HK-2 (cell line): ENCODE data around the gene PFKP.
A peak's percentile ranks its signal among the peaks of the same experiment; 100 is the strongest.

Experiments
- DNase-seq: peaks from one replicate; pipeline ENCODE4 v3.0.0-alpha.2; 2018; ENCODE audit not compliant: unreplicated experiment

The PFKP gene

DNA sequence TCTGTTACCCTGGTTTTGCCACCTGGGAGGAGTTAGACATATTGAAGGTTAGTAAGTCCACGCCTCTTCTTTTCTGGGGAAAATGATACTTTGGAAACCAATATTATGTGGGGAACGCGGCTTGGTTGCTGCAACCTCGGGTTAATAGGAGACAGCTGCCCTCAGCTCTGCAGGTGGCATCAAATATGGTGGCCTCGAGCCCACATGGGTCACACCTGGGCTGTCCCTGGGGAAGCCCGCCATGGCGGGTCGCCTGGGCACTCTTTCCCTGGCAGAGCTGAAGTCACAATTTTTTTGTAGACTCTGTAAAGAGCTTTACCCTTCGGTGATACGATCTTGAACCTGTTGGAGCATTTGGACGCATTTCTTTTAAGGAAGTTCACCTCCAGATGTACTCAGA lies 2.5 kb downstream of the PFKP start:
- DNase-seq, result no peak

DNA sequence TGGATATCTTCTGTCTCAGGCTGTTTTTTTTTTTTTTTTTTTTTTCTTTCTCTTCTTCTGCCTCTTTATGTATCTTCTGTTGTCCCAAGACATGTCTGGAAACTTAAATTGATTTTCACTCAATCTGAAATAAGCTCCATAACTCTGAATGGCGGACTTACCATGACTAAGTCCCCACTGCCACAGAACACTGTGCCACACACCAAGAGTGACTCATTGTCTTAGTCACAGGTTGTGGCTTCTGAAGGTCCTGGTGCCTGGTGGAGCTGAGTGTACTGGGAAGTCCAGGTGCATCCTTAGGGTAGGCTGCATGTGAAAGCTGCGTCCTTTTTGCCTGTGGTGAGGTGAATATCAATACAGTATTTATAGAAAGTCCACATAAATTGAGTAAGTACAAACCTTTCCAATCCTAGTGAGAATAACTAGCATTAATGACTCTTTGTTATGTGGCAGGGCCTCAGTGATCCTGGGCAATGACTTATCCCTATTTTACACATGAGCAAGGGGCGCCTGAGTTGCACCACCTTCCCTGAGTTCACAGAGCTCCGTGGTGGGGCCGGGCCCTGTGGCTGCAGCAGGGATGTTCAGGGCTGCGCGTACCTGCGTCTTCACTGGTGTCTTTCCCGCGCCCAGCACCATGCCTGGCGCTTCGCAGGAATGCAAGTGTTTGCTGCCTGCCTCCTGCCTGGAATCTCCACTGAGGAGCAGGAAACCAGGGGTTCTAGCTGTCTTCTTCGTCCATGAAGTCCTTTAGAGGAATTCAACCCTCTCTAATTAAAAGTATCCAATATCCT lies 4.3 kb downstream of the PFKP start:
- DNase-seq, result peak; percentile 45

DNA sequence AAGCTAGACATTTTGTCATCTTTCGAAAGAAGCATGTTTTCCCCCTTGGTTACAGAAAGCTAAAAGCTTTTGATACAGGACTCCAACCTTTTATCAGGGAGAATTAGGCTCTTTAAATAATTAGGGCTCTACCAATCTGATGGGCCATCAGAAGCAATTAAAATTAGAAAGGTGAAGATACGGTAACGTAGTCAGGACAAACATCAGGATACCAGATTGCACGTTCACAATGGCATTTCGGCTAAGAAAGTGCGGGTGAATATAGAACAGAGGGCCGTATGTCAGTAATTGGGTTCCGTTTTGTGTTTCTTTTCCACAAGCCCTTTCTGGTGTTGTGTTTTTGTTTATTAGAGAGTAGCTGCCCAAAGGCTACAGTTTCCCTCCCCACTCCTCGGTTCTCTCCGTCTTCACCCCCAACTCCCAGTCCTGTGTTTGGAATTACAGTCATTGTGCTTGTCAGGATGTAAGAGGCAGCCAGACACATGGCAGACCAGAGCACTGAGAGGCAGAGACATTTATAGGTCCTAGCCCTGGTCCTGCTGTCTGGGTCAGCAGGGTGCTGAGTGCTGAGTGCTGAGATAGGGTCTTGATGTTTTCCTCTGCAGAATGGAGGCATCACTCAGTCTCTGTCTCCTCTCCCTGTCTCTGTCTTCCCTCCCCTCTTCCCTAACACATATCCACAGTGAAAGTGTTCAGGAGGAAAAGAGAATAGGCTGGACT lies 5.5 kb downstream of the PFKP start:
- no peak for DNase-seq

DNA sequence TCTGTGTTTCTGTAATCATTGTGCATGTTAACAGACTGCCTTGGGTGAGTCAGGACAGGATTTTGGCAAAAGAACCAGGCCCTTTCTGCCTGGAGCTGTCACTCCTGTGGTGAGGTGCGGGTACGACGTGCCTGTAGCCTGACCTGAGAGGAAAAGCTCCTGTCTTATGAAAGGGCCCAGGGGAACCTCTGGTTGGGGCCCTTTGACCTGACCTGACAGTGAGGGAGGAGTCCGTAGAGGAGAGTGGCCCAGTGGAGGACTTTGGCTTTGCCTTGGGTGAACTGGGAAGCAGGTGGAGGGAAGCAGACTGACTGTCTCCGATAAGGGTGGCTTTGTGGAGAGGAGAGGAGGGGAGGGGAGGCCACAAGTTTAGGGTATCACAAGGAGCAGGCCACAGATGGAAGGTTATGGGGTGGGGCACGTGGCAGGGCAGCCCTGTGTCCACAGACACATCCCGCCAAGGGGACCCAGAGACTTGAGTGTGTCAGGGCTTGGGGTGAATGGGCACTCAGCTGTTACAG lies 6.9 kb downstream of the PFKP start:
- no peak for DNase-seq

DNA sequence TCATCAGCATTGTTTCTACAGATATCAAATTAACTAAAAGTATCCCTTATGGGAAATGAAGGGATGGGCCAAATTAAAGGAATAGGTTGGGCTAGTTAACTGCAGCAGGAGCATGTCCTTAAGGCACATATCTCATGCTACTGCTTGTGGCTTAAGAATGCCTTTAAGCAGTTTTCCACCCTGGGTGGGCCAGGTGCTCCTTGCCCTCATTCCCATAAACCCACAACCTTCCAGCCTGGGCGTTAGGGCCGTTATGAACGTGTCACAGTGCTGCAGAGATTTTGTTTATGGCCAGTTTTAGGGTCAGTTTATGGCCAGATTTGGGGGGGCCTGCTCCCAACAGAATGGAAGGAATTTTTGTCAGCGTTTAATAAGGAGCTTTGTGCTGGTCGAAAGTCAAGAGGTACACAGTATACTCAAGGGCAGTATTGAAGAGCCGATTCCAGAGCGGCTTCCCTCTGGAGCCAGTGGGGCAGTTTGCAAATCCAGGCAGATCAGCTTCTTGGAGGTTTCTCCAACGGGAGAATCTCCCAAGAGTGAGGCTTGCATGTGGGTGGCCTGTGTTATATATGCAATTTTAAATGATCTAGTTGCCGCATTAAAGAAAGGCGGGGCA lies 7.7 kb downstream of the PFKP start:
- DNase-seq, result no peak

DNA sequence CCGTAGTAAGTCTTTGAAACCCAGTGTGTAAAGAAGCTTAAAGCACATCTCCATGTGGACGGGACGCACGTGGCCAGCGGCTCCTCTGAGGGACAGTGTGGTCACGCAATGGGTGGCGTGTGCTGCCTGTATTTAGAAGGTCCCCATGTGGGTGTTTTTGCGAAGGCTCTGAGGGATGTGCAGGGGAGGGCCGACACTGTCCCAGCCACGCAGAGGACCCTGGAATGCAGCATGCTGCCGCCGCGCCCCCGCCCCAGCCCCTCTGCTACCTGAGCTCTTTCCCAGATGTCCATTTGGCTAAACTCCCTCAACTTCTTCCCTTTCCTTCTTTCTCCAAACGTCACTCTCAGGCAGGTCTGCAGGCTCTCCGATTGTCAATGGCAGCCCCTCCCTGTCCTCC lies 8.8 kb downstream of the PFKP start:
- no peak for DNase-seq

DNA sequence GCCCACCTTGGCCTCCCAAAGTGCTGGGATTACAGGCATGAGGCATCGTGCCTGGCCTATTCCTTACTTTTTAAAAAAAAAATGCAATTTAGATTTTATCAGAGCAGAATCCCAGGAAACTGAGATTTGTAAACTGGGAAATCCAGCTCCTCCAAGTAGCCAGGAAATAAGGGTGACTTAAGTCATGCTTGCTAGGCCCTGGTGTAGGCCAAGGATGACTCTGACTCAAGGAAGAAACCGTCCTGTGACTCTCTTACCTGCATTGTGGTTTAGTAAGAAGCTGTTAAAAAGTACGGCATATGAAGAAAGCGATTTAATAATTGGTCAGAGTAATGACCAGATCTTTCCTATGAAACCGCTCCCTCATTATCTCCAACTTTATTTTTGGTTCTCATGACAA lies 10.2 kb downstream of the PFKP start:
- no peak for DNase-seq

DNA sequence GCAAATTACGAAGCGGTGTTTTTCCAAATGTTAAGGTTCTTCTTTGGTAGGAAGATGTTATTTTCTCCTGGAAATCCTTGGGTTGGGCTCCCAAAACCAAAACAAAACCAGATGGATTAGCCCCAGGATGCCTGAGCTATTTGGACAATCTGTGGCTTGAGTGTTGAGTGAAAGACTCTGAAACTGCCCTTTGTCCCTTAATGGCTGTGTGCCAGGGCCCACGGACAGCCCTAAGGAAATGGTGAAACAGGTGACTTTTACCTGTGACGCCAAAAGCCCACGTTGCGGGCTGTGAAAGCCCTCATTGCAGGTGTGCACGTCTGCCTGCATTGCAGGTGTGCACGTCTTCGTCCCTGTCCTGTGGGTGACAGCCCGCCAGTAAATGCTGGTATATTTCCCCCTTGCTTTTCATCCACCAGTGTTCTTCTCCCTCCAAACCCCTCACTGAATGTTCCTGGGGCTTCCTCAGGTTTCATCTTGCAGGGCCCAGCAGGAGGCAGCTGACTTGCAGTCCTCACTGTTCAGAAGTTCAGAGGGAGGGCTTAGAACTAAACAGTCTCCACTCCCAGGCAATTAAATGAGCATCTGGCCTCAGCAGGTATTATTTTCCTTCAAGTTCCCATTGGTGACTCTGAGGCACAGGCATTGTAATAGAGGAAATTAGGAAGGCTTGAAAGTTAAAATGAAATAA lies 10.7 kb downstream of the PFKP start:
- no peak for DNase-seq

DNA sequence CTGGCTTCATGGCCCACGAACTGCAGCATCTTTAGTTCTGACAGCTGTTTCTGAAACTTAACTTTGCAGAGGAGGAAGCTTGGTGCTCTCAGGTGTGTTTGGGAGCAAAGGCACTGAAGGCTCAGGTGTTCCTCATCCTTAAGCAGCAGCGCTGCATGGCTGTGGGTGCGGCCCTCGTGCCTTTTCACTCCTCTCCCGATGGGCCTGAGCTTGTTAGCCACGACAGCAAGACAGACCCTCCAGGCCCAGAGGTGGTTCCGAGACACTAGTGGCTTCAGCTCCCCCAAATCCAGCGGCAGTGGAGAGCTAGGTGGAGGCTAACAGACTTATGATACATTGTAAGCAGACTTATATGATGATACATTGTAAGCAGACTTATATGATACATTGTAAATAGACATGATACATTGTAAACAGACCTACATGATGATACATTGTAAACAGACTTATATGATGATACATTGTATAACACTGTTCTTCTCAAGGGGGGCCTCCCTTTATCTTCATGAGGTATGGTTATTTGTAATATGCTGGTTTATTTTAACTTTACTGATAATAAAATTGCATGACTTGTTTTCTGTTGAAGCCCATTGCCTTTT lies 14.1 kb downstream of the PFKP start:
- DNase-seq, result no peak

DNA sequence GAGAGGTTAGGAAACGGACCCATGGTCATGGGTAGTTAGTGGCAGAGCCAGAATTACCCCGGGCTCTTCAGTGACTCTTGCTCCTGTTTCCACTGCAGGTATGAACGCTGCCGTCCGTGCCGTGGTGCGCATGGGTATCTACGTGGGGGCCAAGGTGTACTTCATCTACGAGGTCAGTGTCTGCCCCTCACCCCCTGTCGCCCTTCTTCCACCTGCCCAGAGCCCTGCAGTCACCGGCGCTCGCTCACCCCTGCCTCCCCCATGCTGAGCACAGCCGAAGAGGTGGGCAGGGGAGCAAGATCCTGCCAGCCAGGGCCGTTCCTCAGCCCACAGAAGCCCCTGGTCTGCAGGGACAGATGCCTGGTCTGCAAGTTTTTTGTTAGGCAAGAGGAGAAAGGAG lies 14.9 kb downstream of the PFKP start:
- DNase-seq, result no peak

DNA sequence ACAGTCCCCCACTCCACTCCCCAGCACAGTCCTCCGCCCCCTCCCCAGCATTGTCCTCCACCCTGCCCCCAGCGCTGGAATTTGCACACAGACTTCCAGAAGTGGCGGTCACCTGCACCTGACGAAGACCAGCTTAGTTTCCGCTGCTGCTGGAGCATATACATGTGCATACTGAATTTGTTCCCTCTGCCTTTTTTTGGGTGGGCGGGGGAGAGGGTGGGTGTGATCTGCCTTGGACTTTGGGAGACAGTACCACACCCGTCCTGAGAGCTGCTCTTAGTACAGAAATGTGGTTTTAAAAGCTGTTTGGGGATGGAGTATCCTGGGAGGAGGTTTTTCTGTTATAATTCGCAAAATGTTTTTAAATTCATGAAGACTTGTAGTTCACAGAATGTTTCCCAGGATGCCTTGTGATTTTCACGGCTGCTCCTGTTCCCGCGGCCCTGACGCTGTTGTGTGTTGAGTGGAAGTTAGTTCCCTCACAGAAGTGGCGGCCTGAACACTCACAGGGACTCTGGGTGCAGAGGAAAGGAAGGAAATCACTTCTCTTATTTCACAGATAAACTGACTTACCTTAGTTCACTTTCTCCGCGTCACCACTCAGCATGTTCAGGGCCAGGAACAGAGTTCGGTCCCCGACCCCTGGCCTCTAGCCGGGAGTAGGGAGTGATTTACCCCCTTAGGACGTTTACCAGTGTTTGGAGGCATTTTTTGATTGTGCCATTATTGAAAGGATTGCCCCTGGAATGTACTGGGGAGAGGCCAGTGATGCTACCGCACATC lies 18.6 kb downstream of the PFKP start:
- DNase-seq, result no peak

DNA sequence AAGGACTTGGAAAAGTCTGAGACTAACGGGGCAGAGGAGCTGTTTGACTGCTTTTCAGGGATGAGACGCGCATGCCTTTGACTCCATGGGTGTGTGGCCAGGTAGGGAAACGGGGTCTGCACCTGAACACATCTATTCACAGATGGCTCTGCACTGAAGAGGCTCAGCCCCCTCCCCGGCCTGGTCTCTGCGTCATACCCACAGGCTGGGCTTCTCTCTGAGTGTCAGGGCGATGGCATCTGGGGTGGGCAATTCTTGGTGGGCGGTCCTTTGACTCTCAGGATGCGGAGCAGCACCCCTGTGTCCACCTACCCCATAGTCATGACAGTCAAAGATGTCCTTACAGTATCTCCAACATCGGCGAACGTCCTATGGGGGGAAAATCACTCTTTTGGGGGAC lies 23.0 kb downstream of the PFKP start:
- no peak for DNase-seq

DNA sequence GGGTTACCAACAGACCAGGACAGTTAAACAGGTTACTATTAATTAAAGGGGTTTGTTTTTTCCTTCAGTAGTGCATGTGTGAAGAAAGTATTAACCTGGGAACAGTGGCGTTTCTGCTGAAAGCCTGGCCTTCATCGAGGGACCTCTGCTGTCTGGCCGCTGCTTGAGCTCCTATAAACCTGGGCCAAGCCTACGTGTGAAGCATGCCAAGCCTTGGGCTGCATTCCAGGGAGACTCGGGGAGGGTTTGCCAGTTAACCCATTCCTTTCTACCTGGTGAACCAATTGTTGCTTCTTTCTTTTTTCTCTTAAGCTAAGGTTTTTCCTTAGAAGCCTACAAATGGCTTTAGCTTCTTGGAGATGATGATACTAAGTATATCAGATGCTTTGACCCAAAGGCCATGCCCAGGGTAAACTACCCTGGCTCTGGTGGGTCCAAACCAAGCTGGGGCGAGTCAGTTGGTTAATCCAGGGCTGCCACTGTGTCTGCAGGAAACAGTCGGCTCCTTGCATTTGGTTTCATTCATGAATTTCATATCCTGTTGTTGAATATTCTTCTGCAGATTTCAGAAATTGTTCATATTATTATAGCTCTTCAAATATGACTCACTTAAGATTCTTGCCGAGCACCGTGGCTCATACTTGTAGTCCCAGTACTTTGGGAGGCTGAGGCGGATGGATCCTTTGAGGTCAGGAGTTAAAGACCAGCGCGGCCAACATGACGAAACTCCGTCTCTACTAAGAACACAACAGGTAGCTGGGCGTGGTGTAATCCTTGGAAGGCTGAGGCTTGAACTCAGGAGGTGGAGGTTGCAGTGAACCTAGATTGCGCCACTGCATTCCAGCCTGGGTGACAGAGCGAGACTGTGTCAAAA lies 23.8 kb downstream of the PFKP start:
- DNase-seq, result peak; percentile 59

DNA sequence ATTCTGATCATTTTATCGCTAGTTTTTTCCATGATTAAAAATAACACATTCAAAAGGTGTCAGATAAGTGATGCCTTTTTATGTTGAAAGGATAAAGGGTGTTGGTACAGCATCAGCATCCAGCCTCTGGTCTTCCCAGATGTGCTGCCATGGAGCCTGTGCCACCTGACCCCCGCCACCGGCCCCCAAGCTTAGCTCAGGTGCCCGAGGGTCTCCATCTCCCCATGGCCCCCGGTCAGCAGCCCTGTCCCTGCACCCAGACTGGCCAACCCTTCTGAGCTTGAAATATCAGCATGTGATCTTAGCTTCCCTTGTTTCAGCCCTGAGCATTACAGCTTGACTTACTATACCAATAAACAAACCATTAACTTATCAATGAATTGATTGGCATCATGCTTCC lies 24.6 kb downstream of the PFKP start:
- DNase-seq, result no peak

DNA sequence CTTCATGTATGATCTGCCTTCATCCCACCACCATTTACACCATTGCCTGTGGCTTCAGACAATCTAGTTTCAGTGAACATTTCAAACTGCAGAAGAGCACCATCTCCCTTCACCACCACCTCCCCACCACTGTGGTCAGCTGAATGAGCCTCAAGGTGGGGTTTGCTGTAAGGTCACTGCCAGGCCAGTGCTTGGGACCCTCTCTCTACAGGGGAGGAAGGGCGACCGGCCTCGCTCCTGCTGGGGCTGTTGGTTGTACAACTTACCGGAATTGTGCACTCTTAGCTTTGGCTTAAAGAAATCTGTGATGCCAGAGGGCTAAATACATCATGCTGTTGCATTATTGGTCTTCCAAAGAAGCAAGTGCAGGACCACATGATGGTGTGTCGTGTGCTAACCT lies 26.6 kb downstream of the PFKP start:
- no peak for DNase-seq

DNA sequence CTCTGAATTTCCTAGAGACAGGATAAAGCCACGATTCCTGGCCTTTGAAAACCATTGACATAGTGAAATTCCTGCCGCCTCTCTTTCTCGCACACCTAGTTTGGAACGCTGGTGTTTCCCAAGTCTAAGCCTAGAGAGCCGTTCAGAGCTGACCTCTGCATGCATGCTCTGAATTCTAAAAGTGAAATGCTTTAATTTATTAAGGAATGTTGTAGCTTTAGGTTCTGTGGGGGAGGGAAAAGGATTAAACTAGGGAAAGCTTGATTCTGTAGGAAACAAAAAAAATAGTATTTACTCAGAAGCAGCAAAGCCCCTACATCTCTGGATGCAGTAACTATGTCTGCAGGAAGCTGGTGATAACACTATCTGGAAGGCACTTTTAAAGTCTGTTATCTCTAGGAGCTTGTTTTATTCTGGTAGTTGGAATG lies 27.3 kb downstream of the PFKP start:
- no peak for DNase-seq

DNA sequence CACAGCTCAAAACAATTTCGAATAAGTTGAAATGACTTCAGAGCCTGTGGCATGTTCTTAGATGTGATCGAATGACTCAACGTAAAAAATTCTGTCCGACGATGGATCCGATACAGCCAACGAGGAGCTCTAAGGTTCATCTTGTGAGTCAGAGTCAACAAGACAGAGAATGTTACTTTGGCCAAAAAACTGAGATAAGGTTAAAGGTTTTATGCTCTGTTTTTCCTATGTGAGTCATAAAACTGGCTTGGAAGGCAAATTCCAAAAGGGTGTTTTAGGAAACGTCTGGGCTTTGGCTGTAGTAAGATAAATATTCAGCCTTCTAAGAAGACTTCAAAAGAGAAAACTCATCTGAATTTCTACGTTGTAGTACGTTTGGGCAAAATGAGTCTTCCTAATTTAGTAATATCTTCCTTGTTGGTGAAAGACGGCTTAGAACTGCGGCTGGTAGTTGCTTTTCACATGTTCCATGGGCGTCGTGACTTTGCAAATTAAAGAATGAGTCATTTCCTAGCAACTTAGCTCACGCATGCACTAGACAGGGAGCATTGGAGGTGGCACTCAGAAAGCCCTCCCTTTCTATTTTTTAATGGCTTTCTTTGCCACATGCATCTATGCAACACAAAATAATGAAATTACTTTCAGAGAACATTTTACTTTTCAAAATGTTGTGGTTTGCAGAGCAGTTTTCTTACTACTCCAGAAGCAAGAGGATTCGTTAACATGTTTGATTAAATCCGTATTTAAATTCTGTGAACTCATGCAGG lies 28.2 kb downstream of the PFKP start:
- peak; percentile 58 for DNase-seq

DNA sequence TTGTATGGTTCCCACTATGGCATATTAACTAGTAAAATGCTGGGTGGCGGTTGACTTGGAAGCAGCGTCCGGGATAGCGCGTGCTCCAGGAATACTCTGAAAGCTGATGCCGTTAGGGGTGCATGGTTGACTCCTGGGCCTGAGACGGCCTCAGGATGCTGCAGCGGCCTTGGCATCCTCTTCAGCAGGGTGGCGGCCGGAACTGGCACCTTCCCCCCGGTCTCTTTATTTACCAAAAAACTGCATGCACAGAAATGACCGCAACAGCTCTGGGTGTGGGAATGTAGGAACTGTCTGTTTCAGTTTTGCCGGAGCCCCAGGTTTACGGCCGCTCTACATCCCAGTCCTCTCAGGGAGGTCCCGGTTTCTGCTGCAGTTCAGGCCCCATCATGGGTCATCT lies 28.8 kb downstream of the PFKP start:
- no peak for DNase-seq

DNA sequence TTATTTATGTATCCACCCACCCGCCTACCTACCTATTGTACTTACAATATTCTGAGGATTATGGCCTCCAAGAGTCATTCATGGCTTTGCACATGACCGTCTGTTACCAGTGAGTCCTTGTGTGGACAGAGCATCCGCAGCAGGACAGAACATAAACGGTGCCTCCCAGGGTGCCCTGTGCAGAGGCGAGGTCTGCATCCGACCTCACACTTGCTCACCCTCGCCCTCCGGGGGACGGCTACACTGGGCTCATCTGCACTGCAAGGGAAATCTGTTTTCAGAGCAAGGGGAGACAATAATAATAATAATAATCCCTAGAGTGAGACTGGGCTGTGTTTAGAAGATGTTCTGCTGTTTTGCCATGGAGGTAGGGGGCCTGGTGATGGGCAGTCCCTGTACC lies 29.8 kb downstream of the PFKP start:
- no peak for DNase-seq
